Activated CD8-positive, alpha-beta memory T cell treated with anti-CD3 and anti-CD28 coated beads for 24 hours (primary cell): ENCODE results near the gene LACTBL1.

ENCODE experiments used
- DNase-seq: peaks from one replicate; pipeline ENCODE4 v3.0.0-alpha.2; 2020

The LACTBL1 gene

GRCh38 chr1:22944346-22945055 is 28.2 kb downstream of the LACTBL1 start:
- DNase-seq, result no peak

GRCh38 chr1:22941257-22941656 is 31.4 kb downstream of the LACTBL1 start:
- DNase-seq, result no peak

GRCh38 chr1:22936681-22937080 is 36.0 kb downstream of the LACTBL1 start:
- no peak for DNase-seq

- no peak for DNase-seq
Measured at GRCh38 chr1:22935433-22935832, 37.2 kb downstream of the LACTBL1 start.

GRCh38 chr1:22932803-22933470 is 39.7 kb downstream of the LACTBL1 start:
- no peak for DNase-seq

GRCh38 chr1:22930240-22930912 is 42.3 kb downstream of the LACTBL1 start:
- peak; percentile 60 for DNase-seq

GRCh38 chr1:22925111-22925510 is 47.6 kb downstream of the LACTBL1 start:
- DNase-seq, result no peak

- no peak for DNase-seq
Measured at GRCh38 chr1:22922640-22923039, 50.0 kb downstream of the LACTBL1 start.

- no peak for DNase-seq
Measured at GRCh38 chr1:22921452-22922126, 51.1 kb downstream of the LACTBL1 start.

GRCh38 chr1:22920734-22921451 is 51.8 kb downstream of the LACTBL1 start:
- DNase-seq, result no peak

GRCh38 chr1:22920026-22920733 is 52.5 kb downstream of the LACTBL1 start:
- DNase-seq, result no peak

- no peak for DNase-seq
Measured at GRCh38 chr1:22919341-22920025, 53.2 kb downstream of the LACTBL1 start.

GRCh38 chr1:22918644-22919043 is 54.0 kb downstream of the LACTBL1 start:
- no peak for DNase-seq

GRCh38 chr1:22917989-22918388 is 54.7 kb downstream of the LACTBL1 start:
- DNase-seq, result no peak

- no peak for DNase-seq
Measured at GRCh38 chr1:22916471-22916820, 56.2 kb downstream of the LACTBL1 start.

GRCh38 chr1:22915816-22916470 is 56.7 kb downstream of the LACTBL1 start:
- DNase-seq, result no peak

GRCh38 chr1:22915231-22915630 is 57.4 kb downstream of the LACTBL1 start:
- DNase-seq, result no peak

GRCh38 chr1:22914633-22915217 is 57.9 kb downstream of the LACTBL1 start:
- no peak for DNase-seq

- no peak for DNase-seq
Measured at GRCh38 chr1:22914156-22914555, 58.5 kb downstream of the LACTBL1 start.

GRCh38 chr1:22913421-22914141 is 59.1 kb downstream of the LACTBL1 start:
- DNase-seq, result no peak
